K562 (cell line): Measurements from ENCODE around the gene AP3M1. TPM values are rescaled to one million over a fixed set of nuclear protein-coding genes. Genes with fewer than 3 reads are reported as not detected.

ENCODE experiments used
- BRD4 ChIP-seq: fragments of 200-600 bp; sonication (generic); IDR thresholded peaks from 2 replicates; pipeline ENCODE4 v1.6.1; 2017; ENCODE audit warnings: inconsistent platforms
- E2F3 ChIP-seq: fragments of 250-450 bp; sonication (Bioruptor Pico); IDR thresholded peaks from 2 replicates; pipeline ENCODE4 v1.4.0; 2020; ENCODE audit warnings: mild to moderate bottlenecking
- HDAC1 ChIP-seq, 2 experiments: fragments of 450-650 bp; IDR thresholded peaks; 2 replicates each; pipeline ENCODE4 v1.6.1; 2016 to 2017; ENCODE audit warnings: inconsistent platforms in 1 of 2, mild to moderate bottlenecking in 1 of 2, moderate library complexity in 1 of 2
- HOMEZ ChIP-seq: fragments of 250-450 bp; sonication (Bioruptor Pico); IDR thresholded peaks from 2 replicates; pipeline ENCODE4 v1.4.0; 2020; ENCODE audit warnings: mild to moderate bottlenecking, moderate library complexity
- ID3 ChIP-seq, 2 experiments: fragments of 250-450 bp in 1 of 2; fragments of 450-650 bp in 1 of 2; sonication (Bioruptor Pico) in 1 of 2; IDR thresholded peaks; 2 replicates each; pipeline versions ENCODE4 v1.6.1 to v1.8.0; 2016 to 2021; ENCODE audit warnings: mild to moderate bottlenecking in 2 of 2, moderate library complexity in 2 of 2, missing compliant biosample characterization in 1 of 2, missing genetic modification characterization in 1 of 2
- KAT2B ChIP-seq: IDR thresholded peaks from one replicate; pipeline ENCODE4 v1.6.1; 2012; ENCODE audit warnings: low read depth, mild to moderate bottlenecking, control low read depth, inconsistent platforms, low read length, moderate library complexity
- MCM5 ChIP-seq: fragments of 450-650 bp; IDR thresholded peaks from 2 replicates; pipeline ENCODE4 v1.6.1; 2016; ENCODE audit warnings: low read depth
- NR2F6 ChIP-seq: fragments of 450-650 bp; formaldehyde crosslinking; IDR thresholded peaks from 2 replicates; pipeline ENCODE4 v1.4.0; 2020; ENCODE audit warnings: mild to moderate bottlenecking
- PTTG1 ChIP-seq: fragments of 450-650 bp; IDR thresholded peaks from 2 replicates; pipeline ENCODE4 v1.6.1; 2016; ENCODE audit warnings: low read depth, mild to moderate bottlenecking, missing genetic modification characterization, missing compliant biosample characterization
- RFX5 ChIP-seq: IDR thresholded peaks from 2 replicates; pipeline ENCODE4 v1.6.1; 2011; ENCODE audit warnings: low read depth, mild to moderate bottlenecking, improper control_type of control experiment, low read length
- STAT5A ChIP-seq: IDR thresholded peaks from 2 replicates; pipeline ENCODE4 v1.6.1; 2012; ENCODE audit warnings: low read length, inconsistent platforms, borderline replicate concordance
- TARDBP ChIP-seq: fragments of 450-650 bp; IDR thresholded peaks from 2 replicates; pipeline ENCODE4 v1.6.1; 2016
- VEZF1 ChIP-seq: fragments of 200-800 bp; sonication (Bioruptor generic); IDR thresholded peaks from 2 replicates; pipeline ENCODE4 v1.6.1; 2017; ENCODE audit warnings: missing genetic modification characterization, missing compliant biosample characterization
- ZNF146 ChIP-seq: IDR thresholded peaks from one replicate; pipeline ENCODE4 v1.6.1; 2018; ENCODE audit warnings: missing compliant biosample characterization; ENCODE audit not compliant: unreplicated experiment
- ZNF280B ChIP-seq: fragments of 250-450 bp; sonication (Bioruptor Pico); IDR thresholded peaks from 2 replicates; pipeline ENCODE4 v1.5.1; 2021; ENCODE audit warnings: mild to moderate bottlenecking
- ZNF398 ChIP-seq: fragments of 250-450 bp; sonication (Bioruptor Pico); IDR thresholded peaks from 2 replicates; pipeline ENCODE4 v1.8.0; 2021; ENCODE audit warnings: moderate library complexity, mild to moderate bottlenecking, inconsistent platforms
- ZNF696 ChIP-seq: fragments of 250-450 bp; sonication (Bioruptor Pico); conservative IDR thresholded peaks from 2 replicates; pipeline ENCODE4 v1.4.0; 2020; ENCODE audit warnings: mild to moderate bottlenecking, moderate library complexity
- ZNF764 ChIP-seq: fragments of 250-450 bp; sonication (Bioruptor Pico); IDR thresholded peaks from 2 replicates; pipeline ENCODE4 v1.4.0; 2020; ENCODE audit warnings: low read depth, mild to moderate bottlenecking, moderate library complexity
- polyA plus RNA-seq, 8 experiments: library from polyadenylated mRNA; depleted of rRNA in 4 of 8; stranded (reverse) in 5 of 8; unstranded in 3 of 8; fragments of >200 nt; fragmentation: Nextera tagmentation in 2 of 8; fragmentation: Illumina TruSeq in 1 of 8; extraction: Ambion mirVana in 2 of 8; extraction: Trizol in 1 of 8; gene quantifications; 2 replicates each; pipeline versions ENCODE4 v1.2.1 to v1.2.3, GENCODE V29; 2011 to 2014; ENCODE audit warnings: inconsistent platforms in 1 of 8, missing spikeins in 1 of 8
- total RNA-seq, 7 experiments: library from RNA; depleted of rRNA in 6 of 7; stranded (reverse); fragments of >200 nt in 6 of 7; fragmentation: Illumina TruSeq in 2 of 7; extraction: Trizol in 2 of 7; gene quantifications; 2 replicates each; pipeline versions ENCODE4 v1.2.1 to v1.2.3, GENCODE V29; 2011 to 2021; ENCODE audit warnings: low replicate concordance in 1 of 7

The AP3M1 gene
- total and polyA plus RNA-seq, 9 of the 15 experiments (the other 6 are each of a cell fraction or from before 2014, with no cell fraction given): 44.3 to 135 (median 67.6) TPM

- no peak for TF ChIP-seq KAT2B
- TF ChIP-seq MCM5: no peak
- TF ChIP-seq BRD4: no peak
- TF ChIP-seq HDAC1 (IDR thresholded peaks at IDR 0.05): no peak
- peak; percentile 77; the same call in 1 of the 2 replicates for TF ChIP-seq ZNF398 (CRISPR knock-in tag)
- TF ChIP-seq NR2F6 (CRISPR knock-in tag): no peak
- 0 out of 2 replicates have a peak, but pooled peaks have one; percentile 65 for TF ChIP-seq ZNF696 (CRISPR knock-in tag)
- peak; percentile 88 for TF ChIP-seq E2F3
- TF ChIP-seq ZNF280B: 0 out of 2 replicates have a peak, but pooled peaks have one; percentile 44
- TF ChIP-seq RFX5: no peak
- no peak for TF ChIP-seq ZNF764 (CRISPR knock-in tag)
- peak; percentile 96 for TF ChIP-seq PTTG1 (tag)
- peak; percentile 80 for TF ChIP-seq ID3 (CRISPR knock-in tag; IDR thresholded peaks at IDR 0.05)
- TF ChIP-seq ID3 (tag; IDR thresholded peaks at IDR 0.05): peak; percentile 99
- TF ChIP-seq TARDBP: no peak
- no peak for TF ChIP-seq STAT5A
- no peak for TF ChIP-seq HOMEZ (CRISPR knock-in tag)
- peak; percentile 43; the same call in 1 of the 2 replicates for TF ChIP-seq VEZF1 (CRISPR knock-in tag)
- TF ChIP-seq ZNF146 (CRISPR knock-in tag): no peak
Observed at GRCh38 chr10:74179111-74179710, 28.6 kb upstream of the AP3M1 start (continued).
